Activated naive CD8-positive, alpha-beta T cell treated with anti-CD3 and anti-CD28 coated beads, Interleukin-2, amount 10 ng/mL, durations not matched to agents 7 days and 5 days (primary cell): Measurements from ENCODE around the gene DAPK3. TPM values are rescaled to one million over a fixed set of nuclear protein-coding genes. Genes with fewer than 3 reads are reported as not detected.
"Not testable (repeated sequence)": the region's sequence is repeated elsewhere in the genome, so short reads cannot be mapped to it uniquely, and the experiment has no call there.

Experiments
- ATAC-seq: fragments of 150-1000 bp; cut with Tn5 transposase; one replicate; pipeline ENCODE4 v1.10.0; 2021; ENCODE audit warnings: low read depth, moderate library complexity
- POLR2A ChIA-PET: fragments of 350-600 bp; sonication (Branson Sonifier 250); formaldehyde crosslinking; loops from one replicate; lab custom pipeline; 2021; ENCODE audit warnings: antibody characterized with exemption; lab: Charles Lee
- DNase-seq: peaks from one replicate; pipeline ENCODE4 v3.0.0; 2021
- H3K27ac Mint-ChIP-seq: one replicate; pipeline ENCODE4 v1.8.0; 2022; ENCODE audit warnings: mild to moderate bottlenecking, mixed read lengths
- H3K27me3 Mint-ChIP-seq: one replicate; pipeline ENCODE4 v1.8.0; 2022; ENCODE audit warnings: mild to moderate bottlenecking, moderate library complexity, mixed read lengths
- H3K36me3 Mint-ChIP-seq: one replicate; pipeline ENCODE4 v1.8.0; 2021; ENCODE audit warnings: mild to moderate bottlenecking, mixed read lengths
- H3K4me1 Mint-ChIP-seq: one replicate; pipeline ENCODE4 v1.8.0; 2021; ENCODE audit warnings: mixed read lengths
- H3K4me3 Mint-ChIP-seq: one replicate; pipeline ENCODE4 v1.8.0; 2022; ENCODE audit warnings: mild to moderate bottlenecking, moderate library complexity, mixed read lengths
- H3K9me3 Mint-ChIP-seq: one replicate; pipeline ENCODE4 v1.8.0; 2021; ENCODE audit warnings: mixed read lengths
- total RNA-seq, 2 experiments: library from RNA; stranded (reverse); gene quantifications; one replicate each; pipeline ENCODE4 v1.2.3, GENCODE V29; 2021

DAPK3 gene
- total RNA-seq, 2 experiments from 2014 or later: 44.8 to 49.8 TPM

GRCh38 chr19:3968556-3969434, 2.1 kb downstream of the DAPK3 start:
- Mint-ChIP-seq H3K4me1 (peaks cover 15% of the 10 kb centered on the region), H3K36me3 (peaks cover 6% of the 10 kb centered on the region), H3K9me3 (no peaks in the 10 kb centered on the region), H3K27me3 (no peaks in the 10 kb centered on the region), H3K4me3 (peak overlapping the region; percentile 89), H3K27ac (no peak overlapping the region)
- DNase-seq (no peak), ATAC-seq (no peak)
- POLR2A ChIA-PET: interaction anchor here (0.7 to 1.6 kb wide), 3 partner anchors 10 to 39 kb away, joined by 3 to 11 read pairs (median 4); partner anchors contain the start of genes EEF2 and PIAS4

GRCh38 chr19:3967983-3968382, 2.9 kb downstream of the DAPK3 start:
- DNase-seq, POLR2A ChIA-PET, H3K9me3 Mint-ChIP-seq, ATAC-seq, H3K27ac Mint-ChIP-seq, H3K4me3 Mint-ChIP-seq, H3K27me3 Mint-ChIP-seq, H3K36me3 Mint-ChIP-seq: not testable (repeated sequence)
- peaks cover 15% of the 10 kb centered on the region for H3K4me1 Mint-ChIP-seq

- no peak overlapping the region for H3K4me3 Mint-ChIP-seq
- ATAC-seq (no peak), DNase-seq (no peak)
- H3K4me1 Mint-ChIP-seq: peaks cover 14% of the 10 kb centered on the region
- peaks cover 6% of the 10 kb centered on the region for H3K36me3 Mint-ChIP-seq
- H3K9me3 Mint-ChIP-seq: no peaks in the 10 kb centered on the region
- no peaks in the 10 kb centered on the region for H3K27me3 Mint-ChIP-seq
- POLR2A ChIA-PET: no interaction called here
- H3K27ac Mint-ChIP-seq: no peak overlapping the region
These were observed 4.6 kb downstream of the DAPK3 start for GRCh38 chr19:3966051-3967017.

- Mint-ChIP-seq H3K36me3 (peaks cover 3% of the 10 kb centered on the region), H3K4me1 (peaks cover 3% of the 10 kb centered on the region), H3K4me3 (no peak overlapping the region), H3K9me3 (no peaks in the 10 kb centered on the region), H3K27me3 (no peaks in the 10 kb centered on the region), H3K27ac (no peak overlapping the region)
- DNase-seq (no peak), ATAC-seq (no peak)
- POLR2A ChIA-PET: no interaction called here
These were observed 6.4 kb downstream of the DAPK3 start for GRCh38 chr19:3964256-3965194.

- POLR2A ChIA-PET: no interaction called here
- no peaks in the 10 kb centered on the region for H3K4me1 Mint-ChIP-seq
- no peak overlapping the region for H3K27ac Mint-ChIP-seq
- ATAC-seq (no peak), DNase-seq (no peak)
- no peaks in the 10 kb centered on the region for H3K9me3 Mint-ChIP-seq
- no peaks in the 10 kb centered on the region for H3K27me3 Mint-ChIP-seq
- no peak overlapping the region for H3K4me3 Mint-ChIP-seq
- peaks cover 3% of the 10 kb centered on the region for H3K36me3 Mint-ChIP-seq
These were observed 7.2 kb downstream of the DAPK3 start for GRCh38 chr19:3963458-3964255.

- Mint-ChIP-seq H3K4me1 (no peaks in the 10 kb centered on the region), H3K27ac (no peak overlapping the region), H3K27me3 (no peaks in the 10 kb centered on the region), H3K9me3 (no peaks in the 10 kb centered on the region), H3K4me3 (no peak overlapping the region), H3K36me3 (no peaks in the 10 kb centered on the region)
- POLR2A ChIA-PET: interaction anchor here (0.6 kb wide), 1 partner anchor 241 kb away, joined by 3 read pairs; no protein-coding TSS in a partner anchor
- no peak for DNase-seq
- ATAC-seq: no peak
These were observed 9.9 kb downstream of the DAPK3 start for GRCh38 chr19:3961007-3961406.

- Mint-ChIP-seq H3K9me3 (no peaks in the 10 kb centered on the region), H3K27me3 (no peaks in the 10 kb centered on the region), H3K4me3 (no peak overlapping the region), H3K4me1 (no peaks in the 10 kb centered on the region), H3K27ac (no peak overlapping the region), H3K36me3 (no peaks in the 10 kb centered on the region)
- no peak for ATAC-seq
- no peak for DNase-seq
- POLR2A ChIA-PET: no interaction called here
These were observed 11.2 kb downstream of the DAPK3 start for GRCh38 chr19:3959766-3960131.

- H3K36me3 Mint-ChIP-seq: no peaks in the 10 kb centered on the region
These were observed 11.8 kb downstream of the DAPK3 start for GRCh38 chr19:3958836-3959765.

GRCh38 chr19:3955688-3956087, 15.2 kb downstream of the DAPK3 start:
- H3K27me3 Mint-ChIP-seq: no peaks in the 10 kb centered on the region
- POLR2A ChIA-PET: interaction anchor here (1.7 kb wide), 1 partner anchor 16 kb away, joined by 3 read pairs; the partner anchor contains the start of gene DAPK3
- ATAC-seq (no peak), DNase-seq (no peak)
- H3K27ac Mint-ChIP-seq: no peak overlapping the region
- H3K4me1 Mint-ChIP-seq: peaks cover 5% of the 10 kb centered on the region
- H3K9me3 Mint-ChIP-seq: no peaks in the 10 kb centered on the region
- H3K36me3 Mint-ChIP-seq: no peaks in the 10 kb centered on the region
- no peak overlapping the region for H3K4me3 Mint-ChIP-seq

More at GRCh38 chr19:3958836-3959765, 11.8 kb downstream of the DAPK3 start:
- ATAC-seq (no peak), DNase-seq (no peak)
- POLR2A ChIA-PET: no interaction called here
- H3K4me3 Mint-ChIP-seq: no peak overlapping the region
- no peak overlapping the region for H3K27ac Mint-ChIP-seq
- no peaks in the 10 kb centered on the region for H3K27me3 Mint-ChIP-seq
- no peaks in the 10 kb centered on the region for H3K4me1 Mint-ChIP-seq
- H3K9me3 Mint-ChIP-seq: no peaks in the 10 kb centered on the region

- H3K4me3 Mint-ChIP-seq, DNase-seq, H3K27me3 Mint-ChIP-seq, ATAC-seq, H3K36me3 Mint-ChIP-seq, H3K9me3 Mint-ChIP-seq, H3K4me1 Mint-ChIP-seq, H3K27ac Mint-ChIP-seq: not testable (repeated sequence)
- POLR2A ChIA-PET: interaction anchor here (1.7 kb wide), 1 partner anchor 16 kb away, joined by 3 read pairs; the partner anchor contains the start of gene DAPK3
These were observed 15.6 kb downstream of the DAPK3 start for GRCh38 chr19:3955276-3955675.

GRCh38 chr19:3954107-3954506, 16.8 kb downstream of the DAPK3 start:
- no peak for ATAC-seq

More at GRCh38 chr19:3954107-3954506, 16.8 kb downstream of the DAPK3 start:
- H3K4me3 Mint-ChIP-seq: no peak overlapping the region
- H3K9me3 Mint-ChIP-seq: no peaks in the 10 kb centered on the region
- no peaks in the 10 kb centered on the region for H3K27me3 Mint-ChIP-seq
- no peak for DNase-seq
- H3K4me1 Mint-ChIP-seq: peaks cover 5% of the 10 kb centered on the region
- no peak overlapping the region for H3K27ac Mint-ChIP-seq
- POLR2A ChIA-PET: interaction anchor here (0.7 kb wide), 2 partner anchors 32 to 70 kb away, joined by 4 to 5 read pairs; no protein-coding TSS in a partner anchor
- no peaks in the 10 kb centered on the region for H3K36me3 Mint-ChIP-seq
